ENCODE results near the gene POLG.

GRCh38 chr15:89377024-89377841, 42.6 kb upstream of the POLG start:
- no peak for TF ChIP-seq CTCF (optimal IDR thresholded peaks at IDR 0.05 in 1 of 3, IDR thresholded peaks at IDR 0.05 in 1 of 3, conservative IDR thresholded peaks at IDR 0.05 in 1 of 3; ENCODE audit: extremely low read depth in 1 of 3, insufficient read depth in 2 of 3, low read length in 3 of 3)
- TF ChIP-seq EZH2 (IDR thresholded peaks at IDR 0.05; ENCODE audit: low read length), result no peak
